Measurements from ENCODE around the gene MGME1. TPM values are rescaled to one million over a fixed set of nuclear protein-coding genes. Genes with fewer than 3 reads are reported as not detected.
"Not testable (repeated sequence)": the region's sequence is repeated elsewhere in the genome, so short reads cannot be mapped to it uniquely, and the experiment has no call there.

Gene MGME1
- total RNA-seq, 1 experiment from 2014 or later = 38.7 TPM

DNA sequence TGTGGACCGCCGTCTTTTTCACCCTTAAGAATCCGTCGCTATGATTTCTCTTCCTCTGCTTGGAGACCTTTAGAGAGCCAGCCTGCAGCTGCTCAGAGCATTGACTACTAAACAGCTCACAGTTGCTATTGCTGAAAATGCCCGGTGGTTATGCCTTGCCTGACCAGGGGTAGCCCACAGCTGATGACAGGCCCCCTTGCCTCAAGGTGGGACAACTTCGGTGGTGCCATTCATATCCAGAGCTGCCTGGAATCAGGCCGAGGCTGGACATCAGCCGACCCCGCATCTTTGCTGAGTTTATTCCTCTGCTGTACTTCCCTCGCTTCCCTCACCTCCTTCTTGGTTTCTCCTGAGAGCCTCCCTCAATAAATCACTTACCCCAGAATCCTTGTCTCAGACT, 49.3 kb downstream of the MGME1 start:
- no peak for DNase-seq (ENCODE audit: low read depth)

DNA sequence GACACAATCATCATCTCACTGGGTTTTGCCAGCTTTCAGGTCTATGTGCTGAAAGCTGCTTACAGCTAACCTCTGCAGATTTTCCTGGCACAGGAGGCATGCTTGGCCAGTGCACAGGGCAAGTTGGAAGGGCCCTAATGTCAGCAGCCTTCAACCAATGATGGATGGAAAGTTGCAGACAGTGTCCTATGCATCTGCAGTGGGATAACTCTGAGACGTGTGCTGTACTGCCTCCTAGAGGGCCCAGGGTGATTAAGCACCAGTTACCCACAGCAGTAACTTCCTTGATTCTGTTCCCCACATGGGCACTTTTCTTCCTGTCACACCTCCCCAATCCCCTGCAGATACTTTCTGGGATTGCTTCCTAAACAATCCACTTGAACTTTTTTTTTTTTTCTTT, 50.2 kb downstream of the MGME1 start:
- DNase-seq (ENCODE audit: low read depth) = no peak

GRCh38 chr20:18020931-18021330, 52.1 kb downstream of the MGME1 start:
- no peak for DNase-seq (ENCODE audit: low read depth)

- DNase-seq (ENCODE audit: low read depth) = no peak
Measured at GRCh38 chr20:18024606-18025127, 55.8 kb downstream of the MGME1 start.

DNA sequence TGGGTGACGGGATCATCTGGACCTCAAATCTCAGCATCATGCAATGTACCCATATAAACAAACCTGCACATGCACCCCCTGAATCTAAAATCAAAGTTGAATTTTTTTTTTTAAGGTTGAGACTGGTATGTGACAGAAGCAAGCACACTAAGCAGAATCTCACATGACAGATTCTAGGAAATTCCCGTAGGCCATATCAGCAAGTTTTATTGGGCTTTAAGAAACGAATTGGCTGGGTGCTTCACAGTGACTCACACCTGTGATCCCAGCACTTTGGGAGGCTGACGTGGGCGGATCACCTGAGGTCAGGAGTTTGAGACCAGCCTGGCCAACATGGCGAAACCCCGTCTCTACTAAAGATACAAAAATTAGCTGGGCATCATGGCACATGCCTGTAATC, 58.2 kb downstream of the MGME1 start:
- not testable (repeated sequence) for DNase-seq (ENCODE audit: low read depth)

DNA sequence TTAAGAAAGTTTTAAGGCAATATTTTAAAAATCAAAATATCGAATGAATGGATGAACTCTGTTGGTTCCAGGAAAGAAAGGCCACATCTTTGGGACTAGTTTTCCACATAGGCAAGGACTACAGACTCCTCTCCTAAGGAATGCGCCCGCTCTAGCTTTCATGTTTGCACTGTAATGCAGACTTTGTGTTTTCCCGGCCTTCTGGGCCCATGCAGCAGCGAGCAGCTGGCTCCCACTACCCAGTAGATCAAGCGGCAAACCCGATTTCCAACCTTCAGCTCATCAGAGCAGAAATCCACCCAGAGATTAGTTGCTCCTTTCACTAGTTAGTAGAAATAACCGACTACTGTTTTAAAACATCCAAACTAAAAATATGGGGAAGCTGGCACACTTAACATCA, 61.2 kb downstream of the MGME1 start:
- DNase-seq (ENCODE audit: low read depth) = no peak

DNA sequence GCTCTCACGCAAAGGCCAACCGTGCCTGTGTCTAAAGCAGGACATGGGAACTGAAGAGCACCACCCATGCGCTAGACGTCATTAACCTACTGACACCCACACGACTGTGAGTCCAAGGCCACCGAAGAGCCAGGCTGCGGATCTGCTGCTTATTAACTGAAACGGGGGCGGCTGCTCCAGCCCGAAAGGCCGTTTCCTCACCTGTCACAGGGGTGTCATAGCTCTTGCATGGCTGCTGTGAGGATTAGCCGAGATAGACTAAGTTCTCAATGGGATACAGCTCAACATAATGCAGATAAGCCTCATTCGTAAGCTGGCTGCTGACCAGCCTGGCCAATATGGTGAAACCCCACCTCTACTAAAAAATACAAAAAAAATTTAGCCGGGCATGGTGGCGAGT, 62.2 kb downstream of the MGME1 start:
- DNase-seq (ENCODE audit: low read depth) = no peak

DNA sequence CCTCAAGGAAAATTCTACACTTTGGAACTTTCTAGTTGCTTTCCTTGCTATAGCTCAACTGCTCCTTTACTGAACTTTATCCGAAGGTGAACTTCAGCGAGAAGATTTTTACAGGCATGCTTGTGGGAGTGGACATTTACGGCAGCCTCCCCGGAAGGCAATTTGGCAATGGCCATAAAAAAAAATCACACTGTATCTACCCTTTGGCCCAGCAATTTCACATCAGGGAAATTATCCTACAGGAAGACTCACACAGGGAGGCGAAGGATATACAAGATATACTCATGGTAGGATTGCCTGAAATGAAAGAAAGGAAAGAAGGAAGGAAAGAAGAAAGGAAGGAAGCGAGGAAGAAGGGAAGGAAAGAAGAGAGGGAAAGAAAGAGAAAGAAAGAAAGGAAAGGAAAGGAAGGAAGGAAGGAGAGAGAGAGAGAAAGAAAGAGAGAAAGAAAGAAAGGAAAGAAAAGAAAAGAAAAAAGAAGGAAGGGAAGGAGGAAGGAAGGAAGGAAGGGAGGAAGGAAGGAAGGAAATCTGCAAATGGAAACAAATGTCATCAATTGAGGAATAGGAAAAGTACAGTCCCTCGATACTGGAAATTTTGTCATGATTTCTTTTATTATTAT, 63.2 kb downstream of the MGME1 start:
- DNase-seq (ENCODE audit: low read depth) = no peak

DNA sequence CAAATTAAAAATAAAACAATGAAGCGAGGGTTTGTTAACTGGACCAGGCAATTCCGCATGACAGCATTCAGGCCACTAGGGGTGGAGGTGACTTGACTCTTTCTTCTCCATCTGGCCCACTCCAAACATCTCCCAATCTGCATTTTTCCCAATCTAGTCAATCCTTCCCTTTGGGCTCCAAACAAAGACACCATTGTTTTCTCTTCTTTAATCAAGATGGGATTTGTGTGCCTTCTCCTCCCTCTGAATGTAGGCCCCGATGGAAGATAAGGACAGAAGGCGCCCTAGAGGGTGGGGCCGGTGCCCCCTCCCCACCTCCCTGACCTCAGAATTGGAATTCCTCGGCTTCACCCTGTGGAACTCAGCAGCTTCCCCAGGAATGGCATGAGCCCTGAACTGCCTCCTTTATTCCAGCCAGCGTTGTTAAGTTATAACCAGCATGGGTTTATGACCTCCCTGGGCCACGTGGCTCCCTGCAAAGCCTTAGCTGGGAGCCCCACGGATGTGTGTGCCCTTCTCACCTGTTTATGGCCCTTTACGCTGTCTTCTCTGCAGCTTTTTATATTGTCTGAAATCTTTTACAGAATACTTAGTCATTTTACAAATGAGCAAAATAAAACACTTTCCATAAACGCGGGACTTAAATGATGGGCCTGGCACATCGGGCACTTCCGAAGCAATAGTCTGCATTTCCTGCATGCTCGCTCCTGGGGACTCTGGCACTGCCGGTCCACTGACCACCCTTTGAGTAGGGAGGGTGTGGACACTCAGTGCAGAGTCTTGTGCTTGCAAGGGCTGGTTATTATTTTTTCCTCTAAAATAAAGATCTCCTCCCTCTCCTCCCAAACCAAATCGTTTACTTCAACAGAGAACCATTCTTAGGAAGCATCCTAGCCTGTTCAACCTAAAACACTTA, 64.4 kb downstream of the MGME1 start:
- DNase-seq (ENCODE audit: low read depth) = peak; percentile 27

- no peak for DNase-seq (ENCODE audit: low read depth)
Measured at GRCh38 chr20:18034039-18034438, 65.2 kb downstream of the MGME1 start.

DNA sequence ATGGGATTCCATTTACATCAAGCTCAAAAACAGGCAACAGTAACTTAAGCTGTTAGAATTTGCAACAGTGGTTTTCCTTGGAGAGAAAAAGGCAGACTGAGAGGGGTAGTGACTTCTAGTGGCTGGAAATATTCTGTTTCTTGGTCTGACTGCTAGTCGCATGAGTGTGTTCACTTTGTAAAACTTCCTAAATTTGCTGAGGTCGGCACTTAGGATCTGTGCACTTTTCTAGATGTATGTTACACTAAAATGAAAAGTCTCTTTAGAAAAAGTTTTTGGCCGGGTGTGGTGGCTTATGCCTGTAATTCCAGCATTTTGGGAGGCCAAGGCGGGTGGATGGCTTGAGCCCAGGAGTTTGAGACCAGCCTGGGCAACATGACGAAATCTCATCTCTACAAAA, 70.2 kb downstream of the MGME1 start:
- no peak for DNase-seq (ENCODE audit: low read depth)

Small RNA genes lying within 50 kb of the gene (small RNA-seq; reads per million reads assigned to genes)
- 605 reads per million, percentile 98 among the genes with 10 or more reads in this experiment for gene SNORD17

Other genes starting within 250 kb of the MGME1 start
- gene SNX5, start 224 bp upstream of the MGME1 start, total RNA-seq (2014; rRNA removed; shearing (Covaris generic)) = 206 and 221 TPM in 2 replicates
- gene OVOL2, start 88.9 kb downstream of the MGME1 start, total RNA-seq (2014; rRNA removed; shearing (Covaris generic)) = 0.34 TPM in 1 of 2 replicates, not detected in the other
- gene KAT14, start 168.8 kb downstream of the MGME1 start, total RNA-seq (2014; rRNA removed; shearing (Covaris generic)) = 11.1 and 12.7 TPM in 2 replicates
- 19.7 and 25.5 TPM in 2 replicates for gene PET117, start 168.8 kb downstream of the MGME1 start, total RNA-seq (2014; rRNA removed; shearing (Covaris generic))

Data from HT1080 (cell line).